ENCODE measurements around the gene GPI. TPM values are rescaled to one million over a fixed set of nuclear protein-coding genes. Genes with fewer than 3 reads are reported as not detected.
"Not testable (repeated sequence)": the region's sequence is repeated elsewhere in the genome, so short reads cannot be mapped to it uniquely, and the experiment has no call there.

GPI gene
- total RNA-seq, 1 experiment from 2014 or later, result 263 TPM

GRCh38 chr19:34330116-34330515 lies 34.9 kb upstream of the GPI start:
- intact Hi-C loops (cut with micrococcal nuclease), result no loop called here

GRCh38 chr19:34330596-34330995 lies 34.4 kb upstream of the GPI start:
- H3K4me3 ChIP-seq (ENCODE audit: low read length); intact Hi-C loops (cut with micrococcal nuclease); H3K36me3 ChIP-seq (ENCODE audit: low read depth, low read length); H3F3A ChIP-seq (ENCODE audit: low read length, unreplicated experiment); H3K27ac ChIP-seq (ENCODE audit: low read length); H3K4me2 ChIP-seq (ENCODE audit: low read length); DNase-seq; H3K27me3 ChIP-seq (ENCODE audit: low read length); H3K9me2 ChIP-seq (replicated peaks; ENCODE audit: low read length); H4K20me1 ChIP-seq (ENCODE audit: low read length); H2AFZ ChIP-seq (ENCODE audit: low read length); BruUV-seq (replicated peaks); H3K9ac ChIP-seq (ENCODE audit: low read length); H3K4me1 ChIP-seq (ENCODE audit: insufficient read depth, low read length); ATAC-seq; POLR2A ChIA-PET (ENCODE audit: unreplicated experiment); H3K79me2 ChIP-seq (ENCODE audit: low read length); CTCF ChIA-PET; H3K9me3 ChIP-seq (ENCODE audit: low read length): not testable (repeated sequence)

More at GRCh38 chr19:34330116-34330515, 34.9 kb upstream of the GPI start:
- DNase-seq (no peak), ATAC-seq (no peak)
- Histone ChIP-seq H3F3A (ENCODE audit: low read length, unreplicated experiment) (no peaks in the 10 kb centered on the region), H3K9me2 (replicated peaks; ENCODE audit: low read length) (no peaks in the 10 kb centered on the region), H3K27me3 (ENCODE audit: low read length) (no peaks in the 10 kb centered on the region), H3K79me2 (ENCODE audit: low read length) (no peaks in the 10 kb centered on the region), H4K20me1 (ENCODE audit: low read length) (no peaks in the 10 kb centered on the region), H3K4me2 (ENCODE audit: low read length) (no peak overlapping the region), H3K4me3 (ENCODE audit: low read length) (no peak overlapping the region), H3K36me3 (ENCODE audit: low read depth, low read length) (no peaks in the 10 kb centered on the region; the same call in 1 of the 2 replicates), H2AFZ (ENCODE audit: low read length) (no peak overlapping the region), H3K9ac (ENCODE audit: low read length) (no peak overlapping the region), H3K9me3 (ENCODE audit: low read length) (no peaks in the 10 kb centered on the region), H3K4me1 (ENCODE audit: insufficient read depth, low read length) (no peaks in the 10 kb centered on the region), H3K27ac (ENCODE audit: low read length) (no peak overlapping the region)
- TF ChIP-seq CTCF (conservative IDR thresholded peaks at IDR 0.05; ENCODE audit: low read depth, low read length) (no peak), EZH2phosphoT487 (IDR thresholded peaks at IDR 0.05; ENCODE audit: borderline replicate concordance, low read length) (no peak), EZH2 (IDR thresholded peaks at IDR 0.05; ENCODE audit: low read length, unreplicated experiment) (no peak)
- ChIA-PET CTCF (no interaction called here), POLR2A (ENCODE audit: unreplicated experiment) (no interaction called here)
- BruUV-seq (replicated peaks), result no TSS peak

- H3K9me2 ChIP-seq (replicated peaks; ENCODE audit: low read length); BruUV-seq (replicated peaks); H3K79me2 ChIP-seq (ENCODE audit: low read length); H3F3A ChIP-seq (ENCODE audit: low read length, unreplicated experiment); H3K27ac ChIP-seq (ENCODE audit: low read length); H3K4me1 ChIP-seq (ENCODE audit: insufficient read depth, low read length); intact Hi-C loops (cut with micrococcal nuclease); H3K27me3 ChIP-seq (ENCODE audit: low read length); H3K36me3 ChIP-seq (ENCODE audit: low read depth, low read length); H3K4me3 ChIP-seq (ENCODE audit: low read length); H3K4me2 ChIP-seq (ENCODE audit: low read length); H3K9me3 ChIP-seq (ENCODE audit: low read length); H3K9ac ChIP-seq (ENCODE audit: low read length); DNase-seq; ATAC-seq; H4K20me1 ChIP-seq (ENCODE audit: low read length); H2AFZ ChIP-seq (ENCODE audit: low read length); CTCF ChIA-PET; POLR2A ChIA-PET (ENCODE audit: unreplicated experiment): not testable (repeated sequence)
Observed at GRCh38 chr19:34331596-34331995, 33.4 kb upstream of the GPI start.

- Histone ChIP-seq H3K9ac (ENCODE audit: low read length) (no peak overlapping the region), H4K20me1 (ENCODE audit: low read length) (no peaks in the 10 kb centered on the region), H3K27me3 (ENCODE audit: low read length) (no peaks in the 10 kb centered on the region), H3K4me3 (ENCODE audit: low read length) (no peak overlapping the region), H3K36me3 (ENCODE audit: low read depth, low read length) (no peaks in the 10 kb centered on the region; the same call in 1 of the 2 replicates), H3K79me2 (ENCODE audit: low read length) (no peaks in the 10 kb centered on the region), H3K9me3 (ENCODE audit: low read length) (no peaks in the 10 kb centered on the region), H3K9me2 (replicated peaks; ENCODE audit: low read length) (no peaks in the 10 kb centered on the region), H3K4me2 (ENCODE audit: low read length) (no peak overlapping the region), H3K4me1 (ENCODE audit: insufficient read depth, low read length) (no peaks in the 10 kb centered on the region), H3F3A (ENCODE audit: low read length, unreplicated experiment) (no peaks in the 10 kb centered on the region), H3K27ac (ENCODE audit: low read length) (no peak overlapping the region), H2AFZ (ENCODE audit: low read length) (no peak overlapping the region)
- POLR2A ChIA-PET (ENCODE audit: unreplicated experiment), result no interaction called here
- ATAC-seq, result no peak
- BruUV-seq (replicated peaks), result no TSS peak
- CTCF ChIA-PET, result no interaction called here
- intact Hi-C loops (cut with micrococcal nuclease), result no loop called here
- no peak for TF ChIP-seq CTCF (conservative IDR thresholded peaks at IDR 0.05; ENCODE audit: low read depth, low read length)
- no peak for TF ChIP-seq EZH2 (IDR thresholded peaks at IDR 0.05; ENCODE audit: low read length, unreplicated experiment)
- TF ChIP-seq EZH2phosphoT487 (IDR thresholded peaks at IDR 0.05; ENCODE audit: borderline replicate concordance, low read length), result no peak
- no peak for DNase-seq
Observed at GRCh38 chr19:34332027-34332760, 32.8 kb upstream of the GPI start.

All from PC-3 (cell line).